ENCODE measurements around the gene DHX8. TPM values are rescaled to one million over a fixed set of nuclear protein-coding genes. Genes with fewer than 3 reads are reported as not detected.

Gene DHX8
- total and polyA plus RNA-seq, 2 of the 8 experiments (the other 6 are each of a cell fraction or from before 2014, with no cell fraction given): 30.5 to 59.4 TPM

GRCh38 chr17:43530288-43531081, 46.7 kb downstream of the DHX8 start:
- Histone ChIP-seq H3K4ac (replicated peaks; ENCODE audit: insufficient read length, low read depth, low read length) (peak overlapping the region; percentile 76), H2BK12ac (ENCODE audit: low read depth, low read length) (peak overlapping the region; percentile 99), H3K27me3 (replicated peaks in 1 of 4; ENCODE audit: control insufficient read depth in 3 of 4, extremely low read depth in 1 of 4, insufficient read depth in 3 of 4, low read length in 3 of 4) (no peaks in the 10 kb centered on the region), H2BK15ac (ENCODE audit: low read length) (peak overlapping the region; percentile 53; the same call in 1 of the 2 replicates), H4K8ac (ENCODE audit: extremely low read depth, insufficient read depth, low read length) (peak overlapping the region; percentile 84; the same call in 1 of the 2 replicates), H2BK20ac (ENCODE audit: low read length) (peak overlapping the region; percentile 97), H3K79me2 (ENCODE audit: control insufficient read depth in 1 of 2, insufficient read depth in 2 of 2, low read length in 2 of 2) (no peaks in the 10 kb centered on the region), H3K79me1 (ENCODE audit: low read depth, low read length) (peaks cover 2% of the 10 kb centered on the region; the same call in 1 of the 2 replicates), H2AFZ (ENCODE audit: low read length) (no peak overlapping the region), H3K36me3 (ENCODE audit: control insufficient read depth in 2 of 4, insufficient read depth in 4 of 4, low read length in 3 of 4) (peaks cover 0 to 16% (median 10%) of the 10 kb centered on the region in 4 experiments; a peak in 4 of 8 replicates), H3K4me2 (ENCODE audit: insufficient read depth in 1 of 2, low read depth in 2 of 2, low read length in 2 of 2) (peak overlapping the region; percentile 81 to 93), H3K14ac (ENCODE audit: insufficient read length) (no peak overlapping the region), H3K23ac (ENCODE audit: insufficient read length) (no peak overlapping the region), H2AK5ac (ENCODE audit: low read depth, low read length) (peak overlapping the region; percentile 99), H3K4me3 (ENCODE audit: extremely low read depth in 1 of 4, insufficient read depth in 2 of 4, low read depth in 3 of 4, low read length in 4 of 4) (peak overlapping the region; percentile 17 to 59 (median 40); a peak in 7 of 8 replicates), H3K56ac (replicated peaks; ENCODE audit: insufficient read length, low read depth, low read length) (no peak overlapping the region), H3K9me3 (ENCODE audit: insufficient read depth in 2 of 2, low read depth in 1 of 2, low read length in 1 of 2) (no peaks in the 10 kb centered on the region), H3K4me1 (replicated peaks in 1 of 4; ENCODE audit: control insufficient read depth in 3 of 4, insufficient read depth in 4 of 4, low read length in 3 of 4) (peaks cover 18 to 40% (median 22%) of the 10 kb centered on the region in 4 experiments), H4K91ac (replicated peaks; ENCODE audit: insufficient read length, low read length) (peak overlapping the region; percentile 97), H3K9ac (replicated peaks in 1 of 4; ENCODE audit: extremely low read depth in 1 of 4, low read depth in 3 of 4, low read length in 3 of 4) (peak overlapping the region in 3 of 4 experiments; percentile 25 to 68 (median 62); a peak in 4 of 7 replicates), H3K18ac (ENCODE audit: extremely low read depth, low read length) (peak overlapping the region; percentile 93), H4K5ac (ENCODE audit: insufficient read length, low read depth, low read length) (no peak overlapping the region), H3K27ac (ENCODE audit: low read depth, low read length) (peak overlapping the region; percentile 89), H4K20me1 (replicated peaks in 1 of 2; ENCODE audit: control insufficient read depth in 1 of 2, insufficient read depth in 2 of 2, low read length in 2 of 2) (peaks cover 0 to 2% of the 10 kb centered on the region in 2 experiments), H3K23me2 (ENCODE audit: low read depth, low read length) (peaks cover 4% of the 10 kb centered on the region; the same call in 1 of the 2 replicates), H2BK5ac (ENCODE audit: low read depth, low read length) (peak overlapping the region; percentile 99), H2BK120ac (replicated peaks; ENCODE audit: low read depth, low read length) (peak overlapping the region; percentile 35)
- CTCF ChIA-PET (ENCODE audit: partially characterized antibody): interaction anchor here (0.9 to 2.4 kb wide), 11 partner anchors 9 to 230 kb away, joined by 3 to 8 read pairs (median 5); no protein-coding TSS in a partner anchor
- WGBS, 2 experiments (ENCODE audit: extremely low coverage in 1 of 2, insufficient coverage in 1 of 2, insufficient read length in 1 of 2, insufficient replicate concordance in 2 of 2, low coverage in 1 of 2, low lambda C conversion rate in 2 of 2, missing lambda C conversion rate in 1 of 2): 10% methylated on average over 20 of the region's 23 CpGs; no CpG with 5 or more reads in 1 of the 2 experiments
- POLR2A ChIA-PET (ENCODE audit: partially characterized antibody): interaction anchor here (0.6 to 12.6 kb wide), 22 partner anchors 9 to 172 kb away, joined by 3 to 345 read pairs (median 3); partner anchors contain the start of gene ETV4
- FAIRE-seq: peak; percentile 96
- peak; percentile 93 to 99 for DNase-seq (ENCODE audit: low read depth in 1 of 2, low spot score in 2 of 2)
- TF ChIP-seq BCL11A (IDR thresholded peaks at IDR 0.05; ENCODE audit: low read depth in 2 of 2, low read length in 2 of 2) (no peak), CHD1 (IDR thresholded peaks at IDR 0.05; ENCODE audit: low read depth, low read length) (no peak), CTBP2 (IDR thresholded peaks at IDR 0.05; ENCODE audit: borderline replicate concordance, insufficient read depth, insufficient read length, low read length) (no peak), HDAC2 (IDR thresholded peaks at IDR 0.05; ENCODE audit: borderline replicate concordance in 1 of 2, low read depth in 2 of 2, low read length in 2 of 2) (peak in 1 of 2 experiments; percentile 72; a peak in 1 of 4 replicates), ASH2L (IDR thresholded peaks at IDR 0.05; ENCODE audit: low read length) (no peak), SP1 (IDR thresholded peaks at IDR 0.05; ENCODE audit: low read depth, low read length) (peak; percentile 94), YY1 (IDR thresholded peaks at IDR 0.05; ENCODE audit: low read depth, low read length) (peak; percentile 96), MAFK (IDR thresholded peaks at IDR 0.05; ENCODE audit: low read depth, low read length) (no peak), EGR1 (IDR thresholded peaks at IDR 0.05; ENCODE audit: borderline replicate concordance, low read depth, low read length) (peak; percentile 56; the same call in 1 of the 2 replicates), CBX8 (IDR thresholded peaks at IDR 0.05; ENCODE audit: borderline replicate concordance, low read depth, low read length) (no peak)

Measured in H1 (cell line).